Stimulated activated CD4-positive, alpha-beta T cell treated with anti-CD3 and anti-CD28 coated beads, Interleukin-12 subunit alpha, Interleukin-12 subunit beta, amount 100 ng/mL, for 24 hours (primary cell): ENCODE data around the gene FAM216B.

Experiments used
- DNase-seq, 2 experiments: peaks; one replicate each; pipeline ENCODE4 v3.0.0-alpha.2; 2020; ENCODE audit warnings: low read depth in 2 of 2

FAM216B gene

DNA sequence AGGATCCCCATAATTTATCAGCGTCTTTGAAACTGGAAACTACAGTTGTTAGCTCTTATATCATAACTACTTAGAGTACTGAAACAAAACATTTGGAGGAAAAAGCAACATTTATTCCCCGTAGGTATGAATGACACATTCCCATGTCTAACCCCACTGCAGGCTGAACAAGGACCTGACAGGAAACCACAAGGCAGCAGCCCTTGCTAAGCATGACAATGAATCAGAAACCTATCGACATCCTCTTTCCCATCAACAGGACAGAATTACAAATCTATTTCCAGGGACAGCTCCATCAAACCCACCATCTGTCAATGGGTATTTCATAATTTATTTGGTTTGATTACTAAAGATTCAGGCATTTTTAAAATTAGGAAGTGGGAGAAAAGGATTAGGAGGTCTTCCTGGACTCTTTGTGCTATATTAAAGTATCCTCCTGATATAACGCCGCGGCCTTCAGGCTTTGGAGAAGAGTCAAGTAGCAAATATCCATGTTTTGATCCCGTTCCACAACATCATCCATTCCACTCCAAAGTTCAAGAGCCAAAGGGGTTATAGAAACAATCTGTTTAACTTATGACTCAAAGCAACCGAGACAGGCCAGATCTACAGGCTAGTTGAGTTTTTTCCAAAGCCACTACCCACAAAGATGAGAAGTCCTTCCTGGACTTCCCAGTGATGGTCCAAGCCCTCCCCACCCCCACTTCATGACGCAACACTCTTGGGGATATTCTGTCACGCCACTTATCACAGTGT, 51.1 kb downstream of the FAM216B start:
- no peak for DNase-seq

DNA sequence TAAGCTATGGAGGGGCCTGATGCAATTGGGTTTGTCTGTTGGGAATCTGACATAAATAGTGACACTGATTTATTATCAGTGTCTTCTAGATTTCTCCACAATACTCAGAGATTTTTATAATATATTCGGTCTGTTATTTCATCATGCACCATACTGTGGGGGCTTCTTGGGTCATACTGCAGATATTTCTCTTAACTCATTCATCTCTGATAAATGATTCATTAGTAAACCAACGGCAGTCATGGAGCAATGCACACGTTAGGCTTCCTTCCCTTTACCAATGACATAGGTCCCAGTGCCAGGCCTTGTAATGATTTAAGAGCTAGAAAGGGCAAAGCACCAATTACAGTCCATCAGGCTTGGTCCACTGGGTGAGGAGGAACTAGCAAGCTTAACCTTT, 53.6 kb downstream of the FAM216B start:
- DNase-seq: no peak

DNA sequence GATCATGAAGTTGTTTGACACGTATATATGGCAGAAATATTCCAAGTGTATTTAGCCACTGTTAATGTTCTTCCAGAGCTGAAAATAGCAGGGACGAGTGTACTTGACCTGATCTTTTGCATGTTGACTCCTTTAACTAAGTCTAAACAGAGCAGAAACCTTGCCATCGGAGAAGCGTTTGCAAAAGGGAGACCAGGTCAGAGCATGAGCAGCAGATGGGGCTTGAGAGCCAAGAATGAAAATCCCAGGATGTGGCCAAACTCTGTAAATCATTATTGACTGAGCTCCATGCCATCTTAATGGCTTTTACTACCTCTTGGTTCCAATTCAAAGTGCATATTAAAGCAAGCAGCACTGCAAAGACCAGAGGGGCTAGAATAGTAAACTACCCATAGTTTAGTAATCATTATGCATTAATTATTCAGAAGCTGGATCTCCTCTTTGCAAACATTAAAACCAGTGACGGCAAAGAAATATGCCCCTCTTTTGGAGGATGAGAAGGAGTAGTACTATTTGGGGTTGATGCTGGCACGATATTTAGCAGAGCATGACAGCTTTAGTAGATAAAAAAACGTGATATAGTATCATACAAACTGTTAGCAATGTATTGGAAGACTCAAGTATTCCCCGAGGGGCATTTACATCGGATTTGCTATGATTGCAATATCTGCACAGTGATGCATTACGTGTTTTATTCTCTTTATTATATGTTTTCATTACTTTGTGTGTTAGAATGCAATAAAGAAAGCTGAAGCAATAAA, 55.7 kb downstream of the FAM216B start:
- no peak for DNase-seq
